Measurements from ENCODE around the gene ANKRD28.

The ANKRD28 gene

GRCh38 chr3:15722877-15723623, 74.7 kb downstream of the ANKRD28 start:
- H3K9ac ChIP-seq (ENCODE audit: insufficient read length) = no peak overlapping the region
- no peak for DNase-seq (ENCODE audit: low read depth, low spot score)
- H3K27ac ChIP-seq = no peak overlapping the region
- TF ChIP-seq POLR2AphosphoS5 (IDR thresholded peaks at IDR 0.05; ENCODE audit: borderline replicate concordance, low read depth, low read length) = no peak
- no peak for TF ChIP-seq FOXP2 (optimal IDR thresholded peaks at IDR 0.05; ENCODE audit: control extremely low read depth, extremely low read length, insufficient read depth)
- no peak for TF ChIP-seq EZH2 (IDR thresholded peaks at IDR 0.05)
- H3K9me3 ChIP-seq (ENCODE audit: low read depth, low read length) = no peaks in the 10 kb centered on the region
- no peaks in the 10 kb centered on the region for H3K36me3 ChIP-seq (ENCODE audit: insufficient read depth, low read length)
- H3K4me3 ChIP-seq = no peak overlapping the region

- H3K27ac ChIP-seq = no peak overlapping the region
- no peaks in the 10 kb centered on the region for H3K36me3 ChIP-seq (ENCODE audit: insufficient read depth, low read length)
- no peak overlapping the region for H3K4me3 ChIP-seq
- DNase-seq (ENCODE audit: low read depth, low spot score) = no peak
- no peak for TF ChIP-seq FOXP2 (optimal IDR thresholded peaks at IDR 0.05; ENCODE audit: control extremely low read depth, extremely low read length, insufficient read depth)
- no peak for TF ChIP-seq POLR2AphosphoS5 (IDR thresholded peaks at IDR 0.05; ENCODE audit: borderline replicate concordance, low read depth, low read length)
- TF ChIP-seq EZH2 (IDR thresholded peaks at IDR 0.05) = no peak
- H3K9me3 ChIP-seq (ENCODE audit: low read depth, low read length) = no peaks in the 10 kb centered on the region
- H3K9ac ChIP-seq (ENCODE audit: insufficient read length) = no peak overlapping the region
Observed at GRCh38 chr3:15716178-15716577, 81.6 kb downstream of the ANKRD28 start.

- no peak for DNase-seq (ENCODE audit: low read depth, low spot score)
- no peaks in the 10 kb centered on the region for H3K36me3 ChIP-seq (ENCODE audit: insufficient read depth, low read length)
- TF ChIP-seq EZH2 (IDR thresholded peaks at IDR 0.05) = no peak
- TF ChIP-seq FOXP2 (optimal IDR thresholded peaks at IDR 0.05; ENCODE audit: control extremely low read depth, extremely low read length, insufficient read depth) = no peak
- TF ChIP-seq POLR2AphosphoS5 (IDR thresholded peaks at IDR 0.05; ENCODE audit: borderline replicate concordance, low read depth, low read length) = no peak
Observed at GRCh38 chr3:15714448-15714847, 83.3 kb downstream of the ANKRD28 start.

GRCh38 chr3:15713364-15713763, 84.4 kb downstream of the ANKRD28 start:
- Histone ChIP-seq H3K27ac (no peak overlapping the region), H3K4me3 (no peak overlapping the region), H3K9me3 (ENCODE audit: low read depth, low read length) (no peaks in the 10 kb centered on the region), H3K36me3 (ENCODE audit: insufficient read depth, low read length) (no peaks in the 10 kb centered on the region), H3K9ac (ENCODE audit: insufficient read length) (no peak overlapping the region)
- TF ChIP-seq FOXP2 (optimal IDR thresholded peaks at IDR 0.05; ENCODE audit: control extremely low read depth, extremely low read length, insufficient read depth) = no peak
- TF ChIP-seq EZH2 (IDR thresholded peaks at IDR 0.05) = no peak
- no peak for TF ChIP-seq POLR2AphosphoS5 (IDR thresholded peaks at IDR 0.05; ENCODE audit: borderline replicate concordance, low read depth, low read length)
- no peak for DNase-seq (ENCODE audit: low read depth, low spot score)

More at GRCh38 chr3:15714448-15714847, 83.3 kb downstream of the ANKRD28 start:
- Histone ChIP-seq H3K9ac (ENCODE audit: insufficient read length) (no peak overlapping the region), H3K4me3 (no peak overlapping the region), H3K27ac (no peak overlapping the region), H3K9me3 (ENCODE audit: low read depth, low read length) (no peaks in the 10 kb centered on the region)

- H3K36me3 ChIP-seq (ENCODE audit: insufficient read depth, low read length) = no peaks in the 10 kb centered on the region
- no peak overlapping the region for H3K4me3 ChIP-seq
- H3K27ac ChIP-seq = no peak overlapping the region
- H3K9ac ChIP-seq (ENCODE audit: insufficient read length) = no peak overlapping the region
- no peaks in the 10 kb centered on the region for H3K9me3 ChIP-seq (ENCODE audit: low read depth, low read length)
- no peak for DNase-seq (ENCODE audit: low read depth, low spot score)
- TF ChIP-seq POLR2AphosphoS5 (IDR thresholded peaks at IDR 0.05; ENCODE audit: borderline replicate concordance, low read depth, low read length) (no peak), FOXP2 (optimal IDR thresholded peaks at IDR 0.05; ENCODE audit: control extremely low read depth, extremely low read length, insufficient read depth) (no peak), EZH2 (IDR thresholded peaks at IDR 0.05) (no peak)
Observed at GRCh38 chr3:15711281-15711680, 86.5 kb downstream of the ANKRD28 start.

GRCh38 chr3:15708882-15709677, 88.7 kb downstream of the ANKRD28 start:
- TF ChIP-seq FOXP2 (optimal IDR thresholded peaks at IDR 0.05; ENCODE audit: control extremely low read depth, extremely low read length, insufficient read depth) (no peak), POLR2AphosphoS5 (IDR thresholded peaks at IDR 0.05; ENCODE audit: borderline replicate concordance, low read depth, low read length) (no peak), EZH2 (IDR thresholded peaks at IDR 0.05) (no peak)
- no peak overlapping the region for H3K9ac ChIP-seq (ENCODE audit: insufficient read length)
- H3K4me3 ChIP-seq = no peak overlapping the region
- no peaks in the 10 kb centered on the region for H3K9me3 ChIP-seq (ENCODE audit: low read depth, low read length)
- DNase-seq (ENCODE audit: low read depth, low spot score) = no peak
- no peaks in the 10 kb centered on the region for H3K36me3 ChIP-seq (ENCODE audit: insufficient read depth, low read length)
- H3K27ac ChIP-seq = no peak overlapping the region; the same call in 1 of the 2 replicates

- Histone ChIP-seq H3K36me3 (ENCODE audit: insufficient read depth, low read length) (no peaks in the 10 kb centered on the region), H3K4me3 (no peak overlapping the region), H3K27ac (no peak overlapping the region), H3K9me3 (ENCODE audit: low read depth, low read length) (no peaks in the 10 kb centered on the region), H3K9ac (ENCODE audit: insufficient read length) (no peak overlapping the region)
- TF ChIP-seq POLR2AphosphoS5 (IDR thresholded peaks at IDR 0.05; ENCODE audit: borderline replicate concordance, low read depth, low read length) = no peak
- TF ChIP-seq FOXP2 (optimal IDR thresholded peaks at IDR 0.05; ENCODE audit: control extremely low read depth, extremely low read length, insufficient read depth) = no peak
- TF ChIP-seq EZH2 (IDR thresholded peaks at IDR 0.05) = no peak
- DNase-seq (ENCODE audit: low read depth, low spot score) = no peak
Observed at GRCh38 chr3:15707779-15708178, 90.0 kb downstream of the ANKRD28 start.

GRCh38 chr3:15703346-15703745, 94.4 kb downstream of the ANKRD28 start:
- no peaks in the 10 kb centered on the region for H3K36me3 ChIP-seq (ENCODE audit: insufficient read depth, low read length)
- no peak overlapping the region for H3K9ac ChIP-seq (ENCODE audit: insufficient read length)
- H3K27ac ChIP-seq = no peak overlapping the region
- H3K4me3 ChIP-seq = no peak overlapping the region
- TF ChIP-seq FOXP2 (optimal IDR thresholded peaks at IDR 0.05; ENCODE audit: control extremely low read depth, extremely low read length, insufficient read depth) (no peak), EZH2 (IDR thresholded peaks at IDR 0.05) (no peak), POLR2AphosphoS5 (IDR thresholded peaks at IDR 0.05; ENCODE audit: borderline replicate concordance, low read depth, low read length) (no peak)
- H3K9me3 ChIP-seq (ENCODE audit: low read depth, low read length) = no peaks in the 10 kb centered on the region
- no peak for DNase-seq (ENCODE audit: low read depth, low spot score)

Measured in SK-N-MC (cell line).